OCI-LY7 (cell line): Measurements from ENCODE around the gene TEX44.
"Not testable (repeated sequence)": the region's sequence is repeated elsewhere in the genome, so short reads cannot be mapped to it uniquely, and the experiment has no call there.

ENCODE experiments used
- CTCF ChIP-seq: fragments of 200-600 bp; sonication (generic); conservative IDR thresholded peaks from 2 replicates; pipeline ENCODE4 v1.5.1; 2014; ENCODE audit warnings: mild to moderate bottlenecking, antibody characterized with exemption, low read length, moderate library complexity, mixed read lengths
- EZH2phosphoT487 ChIP-seq: fragments of 200-600 bp; sonication (generic); IDR thresholded peaks from 2 replicates; pipeline ENCODE4 v1.6.1; 2018; ENCODE audit warnings: low read depth, borderline replicate concordance, mild to moderate bottlenecking, mixed run types, antibody characterized with exemption, low read length, moderate library complexity, mixed read lengths

GRCh38 chr2:231578655-231579054 lies 14.0 kb upstream of the TEX44 start:
- TF ChIP-seq CTCF, EZH2phosphoT487: not testable (repeated sequence)
